Measurements from ENCODE around the gene ST8SIA6.

Gene ST8SIA6

GRCh38 chr10:17425584-17426262, 28.7 kb downstream of the ST8SIA6 start:
- TF ChIP-seq EP300 (IDR thresholded peaks at IDR 0.05; ENCODE audit: borderline replicate concordance) (no peak), CEBPB (IDR thresholded peaks at IDR 0.05) (no peak), FOXM1 (IDR thresholded peaks at IDR 0.05; ENCODE audit: borderline replicate concordance, low read depth) (no peak), ZBTB7A (IDR thresholded peaks at IDR 0.05; ENCODE audit: low read depth) (no peak), TAF1 (IDR thresholded peaks at IDR 0.05; ENCODE audit: low read depth) (no peak), TCF12 (IDR thresholded peaks at IDR 0.05; ENCODE audit: low read depth) (no peak), TEAD4 (IDR thresholded peaks at IDR 0.05) (no peak)
- TF ChIP-seq, protein P1, sequence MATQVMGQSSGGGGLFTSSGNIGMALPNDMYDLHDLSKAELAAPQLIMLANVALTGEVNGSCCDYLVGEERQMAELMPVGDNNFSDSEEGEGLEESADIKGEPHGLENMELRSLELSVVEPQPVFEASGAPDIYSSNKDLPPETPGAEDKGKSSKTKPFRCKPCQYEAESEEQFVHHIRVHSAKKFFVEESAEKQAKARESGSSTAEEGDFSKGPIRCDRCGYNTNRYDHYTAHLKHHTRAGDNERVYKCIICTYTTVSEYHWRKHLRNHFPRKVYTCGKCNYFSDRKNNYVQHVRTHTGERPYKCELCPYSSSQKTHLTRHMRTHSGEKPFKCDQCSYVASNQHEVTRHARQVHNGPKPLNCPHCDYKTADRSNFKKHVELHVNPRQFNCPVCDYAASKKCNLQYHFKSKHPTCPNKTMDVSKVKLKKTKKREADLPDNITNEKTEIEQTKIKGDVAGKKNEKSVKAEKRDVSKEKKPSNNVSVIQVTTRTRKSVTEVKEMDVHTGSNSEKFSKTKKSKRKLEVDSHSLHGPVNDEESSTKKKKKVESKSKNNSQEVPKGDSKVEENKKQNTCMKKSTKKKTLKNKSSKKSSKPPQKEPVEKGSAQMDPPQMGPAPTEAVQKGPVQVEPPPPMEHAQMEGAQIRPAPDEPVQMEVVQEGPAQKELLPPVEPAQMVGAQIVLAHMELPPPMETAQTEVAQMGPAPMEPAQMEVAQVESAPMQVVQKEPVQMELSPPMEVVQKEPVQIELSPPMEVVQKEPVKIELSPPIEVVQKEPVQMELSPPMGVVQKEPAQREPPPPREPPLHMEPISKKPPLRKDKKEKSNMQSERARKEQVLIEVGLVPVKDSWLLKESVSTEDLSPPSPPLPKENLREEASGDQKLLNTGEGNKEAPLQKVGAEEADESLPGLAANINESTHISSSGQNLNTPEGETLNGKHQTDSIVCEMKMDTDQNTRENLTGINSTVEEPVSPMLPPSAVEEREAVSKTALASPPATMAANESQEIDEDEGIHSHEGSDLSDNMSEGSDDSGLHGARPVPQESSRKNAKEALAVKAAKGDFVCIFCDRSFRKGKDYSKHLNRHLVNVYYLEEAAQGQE (IDR thresholded peaks at IDR 0.05; ENCODE audit: low read depth) = no peak
- TF ChIP-seq, protein P2, sequence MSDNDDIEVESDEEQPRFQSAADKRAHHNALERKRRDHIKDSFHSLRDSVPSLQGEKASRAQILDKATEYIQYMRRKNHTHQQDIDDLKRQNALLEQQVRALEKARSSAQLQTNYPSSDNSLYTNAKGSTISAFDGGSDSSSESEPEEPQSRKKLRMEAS (IDR thresholded peaks at IDR 0.05) = no peak

GRCh38 chr10:17423632-17424186, 30.7 kb downstream of the ST8SIA6 start:
- TF ChIP-seq TAF1 (IDR thresholded peaks at IDR 0.05; ENCODE audit: low read depth) (no peak), EP300 (IDR thresholded peaks at IDR 0.05; ENCODE audit: borderline replicate concordance) (no peak), ZBTB7A (IDR thresholded peaks at IDR 0.05; ENCODE audit: low read depth) (no peak), YY1 (IDR thresholded peaks at IDR 0.05; ENCODE audit: low read depth) (no peak), USF1 (IDR thresholded peaks at IDR 0.05) (no peak), CREB1 (IDR thresholded peaks at IDR 0.05; ENCODE audit: low read depth) (no peak), EGR1 (IDR thresholded peaks at IDR 0.05) (no peak), NFIC (IDR thresholded peaks at IDR 0.05) (no peak), TCF12 (IDR thresholded peaks at IDR 0.05; ENCODE audit: low read depth) (no peak), FOXM1 (IDR thresholded peaks at IDR 0.05; ENCODE audit: borderline replicate concordance, low read depth) (no peak), CEBPB (IDR thresholded peaks at IDR 0.05) (no peak), RAD21 (IDR thresholded peaks at IDR 0.05; ENCODE audit: low read depth) (no peak), TEAD4 (IDR thresholded peaks at IDR 0.05) (no peak)
- TF ChIP-seq, protein P2 (IDR thresholded peaks at IDR 0.05) = no peak
- TF ChIP-seq, protein P1 (IDR thresholded peaks at IDR 0.05; ENCODE audit: low read depth) = no peak

DNA sequence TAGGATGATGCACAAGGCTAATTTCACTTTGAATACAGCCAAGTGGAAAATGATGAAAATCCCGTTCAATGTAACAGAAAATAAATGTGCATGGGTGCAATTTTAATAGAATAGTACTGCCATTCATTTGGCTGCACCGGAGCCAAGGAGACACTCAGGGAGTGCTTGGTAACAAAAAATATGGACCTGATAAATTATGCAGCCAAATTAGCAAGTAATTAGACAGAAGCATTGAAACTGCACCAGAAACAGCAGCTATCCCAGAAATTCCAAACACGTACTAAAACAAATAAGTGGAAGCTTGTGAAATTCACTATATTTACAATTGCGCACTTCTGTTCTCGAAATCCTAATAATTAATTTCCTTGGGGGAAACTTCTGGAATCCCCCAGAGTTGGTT, 31.5 kb downstream of the ST8SIA6 start:
- TF ChIP-seq, protein P1 (IDR thresholded peaks at IDR 0.05; ENCODE audit: low read depth) = no peak
- TF ChIP-seq FOXM1 (IDR thresholded peaks at IDR 0.05; ENCODE audit: borderline replicate concordance, low read depth) = no peak
- TF ChIP-seq TEAD4 (IDR thresholded peaks at IDR 0.05) = no peak
- TF ChIP-seq CREB1 (IDR thresholded peaks at IDR 0.05; ENCODE audit: low read depth) = no peak
- TF ChIP-seq ZBTB7A (IDR thresholded peaks at IDR 0.05; ENCODE audit: low read depth) = no peak

- TF ChIP-seq NFIC (IDR thresholded peaks at IDR 0.05) = no peak
- TF ChIP-seq ZBTB7A (IDR thresholded peaks at IDR 0.05; ENCODE audit: low read depth) = no peak
- TF ChIP-seq, protein P2 (IDR thresholded peaks at IDR 0.05) = no peak
- no peak for TF ChIP-seq CREB1 (IDR thresholded peaks at IDR 0.05; ENCODE audit: low read depth)
- TF ChIP-seq TAF1 (IDR thresholded peaks at IDR 0.05; ENCODE audit: low read depth) = no peak
- no peak for TF ChIP-seq USF1 (IDR thresholded peaks at IDR 0.05)
- TF ChIP-seq, protein P1 (IDR thresholded peaks at IDR 0.05; ENCODE audit: low read depth) = no peak
- no peak for TF ChIP-seq CEBPB (IDR thresholded peaks at IDR 0.05)
- no peak for TF ChIP-seq RAD21 (IDR thresholded peaks at IDR 0.05; ENCODE audit: low read depth)
- no peak for TF ChIP-seq EGR1 (IDR thresholded peaks at IDR 0.05)
- no peak for TF ChIP-seq EP300 (IDR thresholded peaks at IDR 0.05; ENCODE audit: borderline replicate concordance)
- TF ChIP-seq TEAD4 (IDR thresholded peaks at IDR 0.05) = no peak
- TF ChIP-seq YY1 (IDR thresholded peaks at IDR 0.05; ENCODE audit: low read depth) = no peak
Observed at GRCh38 chr10:17418249-17418648, 36.1 kb downstream of the ST8SIA6 start.
